HCT116 (cell line): ENCODE results near the gene INO80.
"Not testable (repeated sequence)": the region's sequence is repeated elsewhere in the genome, so short reads cannot be mapped to it uniquely, and the experiment has no call there.

Experiments
- CTCF ChIP-seq, 3 experiments: fragments of 200-600 bp in 1 of 3; sonication (generic) in 1 of 3; IDR thresholded peaks in 2 of 3; conservative IDR thresholded peaks in 1 of 3; 2 replicates each; pipeline ENCODE4 v1.5.1; 2012 to 2017; ENCODE audit warnings: low read depth in 2 of 3, low read length in 2 of 3, antibody characterized with exemption in 1 of 3, borderline replicate concordance in 1 of 3, control low read depth in 1 of 3, mild to moderate bottlenecking in 1 of 3, mixed read lengths in 1 of 3, mixed run types in 1 of 3, moderate library complexity in 1 of 3; ENCODE audit not compliant: insufficient read depth in 1 of 3
- EZH2 ChIP-seq: fragments of 200-600 bp; sonication (generic); IDR thresholded peaks from 2 replicates; pipeline ENCODE4 v1.6.1; 2017; ENCODE audit warnings: antibody characterized with exemption, mixed run types
- POLR2AphosphoS5 ChIP-seq: IDR thresholded peaks from 2 replicates; pipeline ENCODE4 v1.6.1; 2011; ENCODE audit warnings: mild to moderate bottlenecking, low read depth, low read length, moderate library complexity
- YY1 ChIP-seq: IDR thresholded peaks from 2 replicates; pipeline ENCODE4 v1.6.1; 2011; ENCODE audit warnings: low read length, low read depth, moderate library complexity, mild to moderate bottlenecking; ENCODE audit not compliant: insufficient replicate concordance; ENCODE audit errors: extremely low read depth

- TF ChIP-seq CTCF (IDR thresholded peaks at IDR 0.05 in 2 of 3, conservative IDR thresholded peaks at IDR 0.05 in 1 of 3; ENCODE audit: borderline replicate concordance in 1 of 3, insufficient read depth in 1 of 3, low read depth in 2 of 3, low read length in 2 of 3); POLR2AphosphoS5; EZH2; YY1: not testable (repeated sequence)
Observed at GRCh38 chr15:41135580-41135979, 19.5 kb upstream of the INO80 start.
